GM18511 (cell line): ENCODE results near the gene GPR32.
"Not testable (repeated sequence)": the region's sequence is repeated elsewhere in the genome, so short reads cannot be mapped to it uniquely, and the experiment has no call there.

Source experiments
- ATAC-seq: cut with Tn5 transposase; IDR thresholded peaks from one replicate; pipeline ENCODE4 v1.9.1; 2021; ENCODE audit warnings: mild to moderate bottlenecking, moderate library complexity; ENCODE audit not compliant: unreplicated experiment

Gene GPR32, protein sequence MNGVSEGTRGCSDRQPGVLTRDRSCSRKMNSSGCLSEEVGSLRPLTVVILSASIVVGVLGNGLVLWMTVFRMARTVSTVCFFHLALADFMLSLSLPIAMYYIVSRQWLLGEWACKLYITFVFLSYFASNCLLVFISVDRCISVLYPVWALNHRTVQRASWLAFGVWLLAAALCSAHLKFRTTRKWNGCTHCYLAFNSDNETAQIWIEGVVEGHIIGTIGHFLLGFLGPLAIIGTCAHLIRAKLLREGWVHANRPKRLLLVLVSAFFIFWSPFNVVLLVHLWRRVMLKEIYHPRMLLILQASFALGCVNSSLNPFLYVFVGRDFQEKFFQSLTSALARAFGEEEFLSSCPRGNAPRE

DNA sequence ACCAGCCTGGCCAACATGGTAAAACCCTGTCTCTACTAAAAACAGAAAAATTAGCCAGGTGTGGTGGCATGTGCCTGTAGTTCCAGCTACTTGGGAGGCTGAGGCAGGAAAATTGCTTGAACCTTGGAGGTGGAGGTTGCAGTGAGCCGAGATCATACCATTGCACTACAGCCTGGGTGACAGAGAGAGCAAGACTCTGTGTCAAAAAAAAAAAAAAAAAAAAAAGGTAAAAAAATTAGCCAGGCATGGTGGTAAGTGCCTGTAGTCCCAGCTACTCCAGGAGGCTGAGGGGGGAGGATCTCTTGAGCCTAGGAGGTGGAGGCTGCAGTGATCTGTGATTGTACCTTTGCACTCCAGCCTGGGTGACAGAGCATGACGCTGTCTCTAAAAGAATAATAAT lies at the start of gene GPR32:
Gene GPR32 (plus strand): TSS at position 301 of the 400 bp plus-strand sequence. CDS start 137 bp downstream, outside the sequence.
- ATAC-seq = not testable (repeated sequence)

DNA sequence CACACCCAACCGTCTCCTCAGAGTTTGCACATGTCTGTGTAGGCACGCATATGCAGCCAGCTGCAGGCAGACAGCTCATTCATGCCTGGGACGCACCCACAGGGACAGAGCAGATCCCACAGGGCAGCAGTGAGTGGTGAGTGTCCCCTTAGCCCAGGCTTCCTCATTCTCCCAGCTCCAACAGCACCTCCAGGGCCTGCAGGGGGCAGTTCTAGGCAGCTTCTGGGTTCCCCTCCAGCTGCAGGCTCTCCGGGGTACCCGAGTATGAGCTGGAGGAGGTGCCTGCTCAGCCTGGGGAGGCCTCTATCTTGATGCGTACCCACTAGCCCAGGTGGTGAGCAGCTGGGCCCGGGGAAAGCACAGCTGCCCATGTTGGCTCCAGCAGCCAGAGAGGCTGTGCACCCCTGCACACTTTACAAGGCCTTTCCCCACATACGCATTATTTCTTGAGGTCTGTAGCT lies 49.3 kb upstream of the GPR32 start:
- ATAC-seq = no peak

- no peak for ATAC-seq
Measured at GRCh38 chr19:50721441-50722137, 48.7 kb upstream of the GPR32 start.

DNA sequence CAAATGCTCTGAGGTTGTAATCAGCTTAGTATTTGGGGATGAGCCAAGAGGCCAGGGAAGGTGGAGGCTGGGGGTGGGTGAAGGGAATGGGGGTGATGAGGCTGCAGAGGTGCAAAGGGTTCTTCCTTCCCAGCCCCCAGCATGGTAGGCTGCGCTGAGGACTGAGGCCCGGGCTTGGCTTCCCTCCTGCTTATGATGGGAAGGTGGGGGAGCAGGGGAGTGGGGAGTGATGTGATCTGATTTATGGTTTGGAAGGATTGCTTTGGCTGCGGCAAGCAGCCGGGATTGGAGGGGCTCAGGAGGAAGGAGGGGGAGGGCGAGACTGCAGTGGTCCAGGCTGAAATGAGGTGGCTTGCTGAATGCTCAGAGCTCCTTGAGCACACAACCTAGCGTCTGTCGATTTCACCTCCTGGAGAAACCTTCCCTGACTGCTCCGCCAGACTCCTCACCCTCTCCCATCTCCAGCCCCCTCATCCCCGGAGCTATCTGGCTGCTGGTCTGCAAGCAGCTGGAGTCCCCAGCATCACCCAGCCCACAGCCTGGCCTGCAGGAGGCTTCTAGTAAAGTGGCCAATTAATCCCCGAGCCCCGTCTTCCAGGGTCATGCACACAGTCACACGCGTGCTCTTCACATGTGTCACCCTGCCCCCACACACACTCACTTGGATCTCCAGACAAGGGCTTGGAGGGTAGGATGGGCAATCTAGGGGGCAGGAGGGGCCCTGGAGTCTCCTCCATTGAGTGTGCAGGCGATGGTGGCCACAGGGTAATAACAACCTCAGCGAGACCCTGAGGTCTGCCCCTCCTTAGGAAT lies 47.9 kb upstream of the GPR32 start:
- ATAC-seq = no peak

DNA sequence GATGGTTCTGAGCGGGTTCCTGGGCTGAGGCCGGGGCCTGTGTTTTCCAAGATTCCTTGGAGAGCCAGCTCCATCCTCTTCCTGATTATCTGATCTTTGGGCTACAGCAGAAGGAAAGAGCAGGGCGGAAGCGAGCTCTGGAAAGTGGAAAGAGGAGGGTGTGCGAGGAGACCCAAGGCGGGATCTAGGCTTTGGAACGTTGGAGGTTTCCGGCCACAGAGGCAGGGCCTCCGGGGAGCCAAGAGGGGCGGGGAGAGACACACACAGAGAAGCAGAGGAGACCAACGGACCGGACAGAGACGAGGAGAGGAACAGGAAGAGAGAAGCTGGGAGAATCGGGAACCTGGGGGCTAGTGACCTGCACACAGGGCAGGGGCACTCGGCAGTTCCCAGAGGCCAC lies 47.2 kb upstream of the GPR32 start, which contains the start of gene CLEC11A:
Gene CLEC11A (plus strand): TSS at position 296 of the 400 bp plus-strand sequence. CDS start 162 bp downstream, outside the sequence.
- no peak for ATAC-seq

DNA sequence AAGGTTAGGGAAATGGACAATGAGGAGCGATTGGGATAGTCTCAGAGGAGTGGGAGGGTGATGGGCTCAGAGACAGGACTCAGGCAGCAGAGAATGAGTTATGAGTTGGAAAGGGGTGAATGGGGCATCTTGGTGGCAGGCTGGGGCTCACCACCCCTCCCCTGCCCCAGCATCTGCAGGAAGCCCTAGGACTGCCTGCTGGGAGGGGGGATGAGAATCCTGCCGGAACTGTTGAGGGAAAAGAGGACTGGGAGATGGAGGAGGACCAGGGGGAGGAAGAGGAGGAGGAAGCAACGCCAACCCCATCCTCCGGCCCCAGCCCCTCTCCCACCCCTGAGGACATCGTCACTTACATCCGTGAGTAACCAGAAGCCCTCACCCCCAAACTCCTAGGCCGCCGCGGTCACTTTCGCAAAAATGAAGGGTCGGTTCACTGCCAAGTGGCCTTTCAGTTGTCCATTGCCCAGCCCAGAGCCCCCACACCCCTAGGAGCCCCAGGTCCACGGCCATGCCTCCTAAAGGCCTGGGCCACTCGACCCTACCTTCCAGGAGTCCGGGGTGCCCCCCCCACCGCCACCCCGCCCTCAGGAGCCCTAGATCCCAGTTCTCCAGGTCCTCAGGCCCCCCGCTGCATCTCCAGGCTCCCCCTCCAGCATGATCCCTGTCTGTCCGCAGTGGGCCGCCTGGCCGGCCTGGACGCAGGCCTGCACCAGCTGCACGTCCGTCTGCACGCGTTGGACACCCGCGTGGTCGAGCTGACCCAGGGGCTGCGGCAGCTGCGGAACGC lies 46.3 kb upstream of the GPR32 start:
- ATAC-seq = no peak

GRCh38 chr19:50724522-50725217 lies 45.6 kb upstream of the GPR32 start:
- ATAC-seq = peak; percentile 89

- ATAC-seq = peak; percentile 37
Measured at GRCh38 chr19:50725218-50725910, 44.9 kb upstream of the GPR32 start.

DNA sequence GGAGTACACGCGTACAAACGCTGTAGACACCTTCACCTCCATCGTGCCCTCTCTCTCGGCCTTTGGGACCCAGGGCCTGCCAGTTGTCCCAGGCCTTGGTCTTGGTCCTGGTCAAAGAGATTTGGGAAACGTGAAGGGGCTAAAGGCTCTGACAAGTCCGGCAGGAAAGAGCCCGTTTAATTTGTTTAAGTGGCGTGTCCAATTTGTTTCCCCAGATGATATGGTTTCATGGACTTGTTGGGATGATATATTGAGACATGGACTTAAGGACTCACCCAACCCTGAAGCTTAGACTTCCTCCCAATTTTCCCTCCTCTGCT lies 44.4 kb upstream of the GPR32 start:
- no peak for ATAC-seq

DNA sequence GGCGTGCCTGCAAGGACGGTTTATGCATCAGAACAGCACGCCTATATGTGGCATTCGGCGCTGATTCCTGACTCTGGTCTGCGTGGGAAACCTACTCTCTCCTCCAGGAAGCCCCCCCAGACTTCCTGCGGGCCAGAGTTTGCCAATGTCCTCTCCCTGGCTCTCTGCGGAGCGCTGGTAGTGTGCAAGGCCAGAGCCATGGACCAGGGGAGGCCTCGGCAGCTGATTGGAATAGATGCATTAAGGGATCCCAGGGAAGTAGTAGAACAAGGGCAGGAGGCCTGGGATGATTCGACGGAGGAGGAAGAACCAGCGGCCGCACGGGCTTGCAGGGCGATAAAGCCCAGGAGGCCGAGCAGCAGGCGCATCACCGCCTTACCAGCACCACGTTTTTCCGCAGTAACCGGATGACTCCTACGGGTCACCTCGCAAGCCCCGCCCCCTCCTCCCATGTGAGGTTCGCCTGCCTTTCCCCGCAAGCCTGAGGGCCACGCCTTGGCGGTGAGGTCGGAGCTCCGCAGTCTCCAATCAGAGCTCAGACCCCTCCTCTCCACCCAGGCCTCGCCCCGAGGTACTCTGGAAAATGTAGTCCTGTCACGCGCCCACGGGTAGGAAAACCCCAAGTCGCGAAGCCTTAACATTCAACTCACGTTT lies 42.1 kb upstream of the GPR32 start:
- no peak for ATAC-seq

DNA sequence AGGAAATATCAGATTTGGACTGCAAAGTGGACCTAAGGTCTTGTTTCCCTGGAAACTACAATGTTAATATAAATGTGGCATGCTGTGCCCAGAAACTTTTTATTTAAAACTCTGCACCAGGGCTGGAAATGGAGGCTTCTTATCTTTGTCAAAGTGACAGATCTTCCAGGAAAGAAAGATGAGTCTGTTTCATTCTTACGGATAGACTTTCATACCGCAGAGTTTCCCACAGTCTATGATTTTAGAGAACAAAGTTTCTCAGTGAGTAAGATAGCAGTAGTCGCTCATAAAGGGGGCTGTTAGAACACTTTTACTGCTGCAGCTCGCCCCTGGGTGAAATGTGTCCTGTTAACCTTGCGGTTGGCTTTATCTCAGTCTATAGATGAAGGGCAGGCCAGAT lies 40.4 kb upstream of the GPR32 start:
- ATAC-seq = no peak

GRCh38 chr19:50735869-50736268 lies 34.4 kb upstream of the GPR32 start:
- ATAC-seq = no peak

GRCh38 chr19:50736338-50736737 lies 33.9 kb upstream of the GPR32 start:
- no peak for ATAC-seq

DNA sequence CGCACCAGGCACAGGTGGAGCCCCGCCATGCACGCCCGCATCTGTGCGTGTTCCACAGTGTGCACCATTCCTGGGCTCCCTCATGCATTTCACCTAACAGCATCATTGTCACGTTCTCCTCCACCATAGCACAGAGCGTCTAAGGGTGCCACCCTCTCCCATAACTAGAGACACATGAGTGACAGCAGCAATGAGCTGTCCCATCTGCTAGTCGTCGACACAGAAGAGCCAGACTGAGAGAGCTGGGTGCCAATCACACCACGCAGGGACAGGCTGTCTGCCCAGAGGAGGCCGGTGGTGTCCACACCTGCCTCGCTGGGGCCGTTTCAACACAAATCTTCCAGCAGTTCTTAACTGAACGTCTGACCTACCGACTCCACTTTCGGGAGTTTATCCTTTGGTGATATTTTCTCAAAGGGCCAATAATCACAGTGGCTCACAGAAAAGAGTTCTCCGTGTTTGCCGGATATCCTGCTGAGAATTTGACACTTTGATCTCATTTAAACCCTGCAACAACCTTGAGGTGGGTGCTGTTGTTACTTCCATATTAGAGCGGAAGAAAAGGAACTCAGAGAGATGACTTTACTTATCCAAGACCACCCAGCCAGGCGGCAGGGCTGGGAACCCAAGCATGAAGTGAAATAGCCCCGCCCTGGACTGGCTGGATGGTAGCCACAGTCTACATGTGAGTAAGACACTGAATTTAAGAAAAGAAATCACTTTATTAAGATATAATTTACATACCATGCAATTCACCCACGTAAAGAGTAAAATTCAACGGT lies 30.9 kb upstream of the GPR32 start:
- ATAC-seq = no peak

DNA sequence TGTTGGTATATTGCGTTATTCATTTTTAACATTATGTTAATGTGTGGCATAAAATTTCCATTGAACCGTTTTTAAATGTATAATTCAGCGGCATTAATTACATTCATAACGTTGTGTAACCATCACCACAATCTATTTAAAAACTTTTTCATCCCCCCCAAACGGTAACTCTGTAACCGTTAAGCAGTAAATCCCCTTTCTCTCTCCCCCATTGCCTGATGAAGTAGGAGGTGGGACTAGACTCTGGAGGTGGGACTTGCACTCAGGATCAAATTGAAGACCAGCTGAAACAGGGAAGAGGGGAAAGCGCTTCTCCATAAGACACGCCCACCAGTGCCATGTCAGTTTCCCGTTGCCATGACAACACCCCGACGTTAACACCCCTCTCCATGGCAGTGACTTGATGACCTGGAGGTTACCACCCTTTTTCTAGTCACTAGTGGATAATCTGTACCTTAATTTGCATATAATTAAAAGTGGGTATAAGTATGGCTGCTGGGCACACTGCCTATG lies 30.3 kb upstream of the GPR32 start:
- no peak for ATAC-seq

GRCh38 chr19:50741179-50741933 lies 28.9 kb upstream of the GPR32 start:
- ATAC-seq = no peak

DNA sequence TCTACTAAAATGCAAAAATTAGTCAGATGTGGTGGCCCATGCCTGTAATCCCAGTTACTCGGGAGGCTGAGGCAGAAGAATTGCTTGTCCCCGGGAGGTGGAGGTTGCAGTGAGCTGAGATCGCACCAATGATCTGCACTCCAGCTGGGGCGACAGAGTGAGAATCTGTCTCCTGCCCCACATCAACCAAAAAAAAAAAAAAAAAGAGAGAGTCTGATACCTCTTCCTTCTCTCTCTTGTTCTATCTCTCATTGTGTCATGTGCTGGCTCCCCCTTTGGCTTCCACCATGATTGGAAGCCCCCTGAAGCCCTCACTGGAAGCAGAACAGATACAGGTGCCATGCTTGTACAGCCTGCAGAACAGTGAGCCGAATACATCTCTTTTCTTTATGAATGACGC lies 26.7 kb upstream of the GPR32 start:
- no peak for ATAC-seq
